ENCODE results near the gene DOCK2. TPM values are rescaled to one million over a fixed set of nuclear protein-coding genes. Genes with fewer than 3 reads are reported as not detected.
"Not testable (repeated sequence)": the region's sequence is repeated elsewhere in the genome, so short reads cannot be mapped to it uniquely, and the experiment has no call there.

The DOCK2 gene
- total RNA-seq, 1 experiment from 2014 or later: 0.26 TPM

GRCh38 chr5:169946743-169947295 is 309.7 kb downstream of the DOCK2 start:
- H3K79me2 ChIP-seq (ENCODE audit: low read length): no peaks in the 10 kb centered on the region
- H3K9ac ChIP-seq (ENCODE audit: low read length): no peak overlapping the region
- peaks cover 20% of the 10 kb centered on the region for H3K4me1 ChIP-seq (ENCODE audit: insufficient read depth, low read length)
- no peaks in the 10 kb centered on the region for H3K9me2 ChIP-seq (replicated peaks; ENCODE audit: low read length)
- no peaks in the 10 kb centered on the region for H3K27me3 ChIP-seq (ENCODE audit: low read length)
- TF ChIP-seq CTCF (conservative IDR thresholded peaks at IDR 0.05; ENCODE audit: low read depth, low read length) (no peak), EZH2 (IDR thresholded peaks at IDR 0.05; ENCODE audit: low read length, unreplicated experiment) (no peak), EZH2phosphoT487 (IDR thresholded peaks at IDR 0.05; ENCODE audit: borderline replicate concordance, low read length) (no peak)
- CTCF ChIA-PET: no interaction called here
- intact Hi-C loops (cut with micrococcal nuclease): loop anchor here (1.0 to 2.0 kb wide), 2 partner anchors 24 to 31 kb away; no protein-coding TSS in a partner anchor
- no peak overlapping the region for H3K4me2 ChIP-seq (ENCODE audit: low read length)
- ATAC-seq (no peak), DNase-seq (no peak)
- no peaks in the 10 kb centered on the region for H3K36me3 ChIP-seq (ENCODE audit: low read depth, low read length)
- H3F3A ChIP-seq (ENCODE audit: low read length, unreplicated experiment): no peaks in the 10 kb centered on the region
- BruUV-seq (replicated peaks): no TSS peak
- H4K20me1 ChIP-seq (ENCODE audit: low read length): no peaks in the 10 kb centered on the region
- no peak overlapping the region for H2AFZ ChIP-seq (ENCODE audit: low read length)
- no peak overlapping the region for H3K27ac ChIP-seq (ENCODE audit: low read length)
- POLR2A ChIA-PET (ENCODE audit: unreplicated experiment): no interaction called here
- H3K9me3 ChIP-seq (ENCODE audit: low read length): no peaks in the 10 kb centered on the region
- no peak overlapping the region for H3K4me3 ChIP-seq (ENCODE audit: low read length)

DNA sequence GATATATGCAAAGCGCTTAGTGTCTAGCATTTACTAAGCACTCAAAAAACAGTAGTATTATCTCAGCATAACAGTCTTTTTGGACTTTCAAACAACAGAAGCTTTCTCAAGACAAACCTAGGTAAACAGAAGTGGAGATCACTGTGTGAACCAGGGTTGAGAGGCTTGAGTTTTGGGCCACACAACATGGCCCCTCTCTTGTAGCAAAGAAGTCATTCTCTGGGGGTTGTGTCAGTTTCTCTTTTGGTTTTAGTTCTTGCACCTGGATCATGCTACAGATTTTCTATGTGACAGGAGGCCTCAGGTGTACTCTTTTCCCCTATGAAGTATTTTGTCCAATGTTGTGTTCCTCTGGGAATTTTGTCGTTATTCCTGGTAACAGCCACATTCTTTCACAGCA is 313.3 kb downstream of the DOCK2 start:
- no peak for TF ChIP-seq EZH2phosphoT487 (IDR thresholded peaks at IDR 0.05; ENCODE audit: borderline replicate concordance, low read length)
- no peak for TF ChIP-seq CTCF (conservative IDR thresholded peaks at IDR 0.05; ENCODE audit: low read depth, low read length)
- no peak for TF ChIP-seq EZH2 (IDR thresholded peaks at IDR 0.05; ENCODE audit: low read length, unreplicated experiment)
- POLR2A ChIA-PET (ENCODE audit: unreplicated experiment): no interaction called here
- H3K4me2 ChIP-seq (ENCODE audit: low read length): no peak overlapping the region
- no peaks in the 10 kb centered on the region for H3K9me2 ChIP-seq (replicated peaks; ENCODE audit: low read length)
- no peaks in the 10 kb centered on the region for H3K27me3 ChIP-seq (ENCODE audit: low read length)
- H2AFZ ChIP-seq (ENCODE audit: low read length): no peak overlapping the region
- intact Hi-C loops (cut with micrococcal nuclease): no loop called here
- no peak overlapping the region for H3K4me3 ChIP-seq (ENCODE audit: low read length)
- ATAC-seq (no peak), DNase-seq (no peak)
- H3K9ac ChIP-seq (ENCODE audit: low read length): no peak overlapping the region
- H3K36me3 ChIP-seq (ENCODE audit: low read depth, low read length): no peaks in the 10 kb centered on the region
- no peaks in the 10 kb centered on the region for H3K79me2 ChIP-seq (ENCODE audit: low read length)
- H3F3A ChIP-seq (ENCODE audit: low read length, unreplicated experiment): no peaks in the 10 kb centered on the region
- H3K4me1 ChIP-seq (ENCODE audit: insufficient read depth, low read length): peaks cover 14% of the 10 kb centered on the region
- no peaks in the 10 kb centered on the region for H4K20me1 ChIP-seq (ENCODE audit: low read length)
- BruUV-seq (replicated peaks): no TSS peak
- H3K27ac ChIP-seq (ENCODE audit: low read length): no peak overlapping the region
- CTCF ChIA-PET: no interaction called here
- no peaks in the 10 kb centered on the region for H3K9me3 ChIP-seq (ENCODE audit: low read length)

DNA sequence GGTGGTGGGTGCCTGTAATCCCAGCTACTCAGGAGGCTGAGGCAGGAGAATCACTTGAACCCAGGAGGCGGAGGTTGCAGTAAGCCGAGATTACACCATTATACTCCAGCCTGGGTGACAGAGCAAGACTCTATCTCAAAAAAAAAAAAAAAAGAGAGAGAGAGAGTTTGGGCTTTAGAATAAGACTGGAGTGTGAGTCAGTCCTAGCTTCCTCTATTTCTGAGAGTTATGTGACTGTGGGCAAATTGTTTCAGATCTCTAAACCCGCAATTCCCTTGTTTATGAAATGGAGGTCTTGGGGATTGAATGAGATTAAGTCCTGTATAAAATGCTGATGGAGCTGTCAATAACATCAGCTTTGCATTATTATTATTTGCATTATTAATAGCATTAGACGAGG is 316.1 kb downstream of the DOCK2 start:
- H3K9me3 ChIP-seq (ENCODE audit: low read length); H3K4me3 ChIP-seq (ENCODE audit: low read length); DNase-seq; H3F3A ChIP-seq (ENCODE audit: low read length, unreplicated experiment); H4K20me1 ChIP-seq (ENCODE audit: low read length); POLR2A ChIA-PET (ENCODE audit: unreplicated experiment); H3K79me2 ChIP-seq (ENCODE audit: low read length); H3K9ac ChIP-seq (ENCODE audit: low read length); intact Hi-C loops (cut with micrococcal nuclease); H3K36me3 ChIP-seq (ENCODE audit: low read depth, low read length); H3K4me1 ChIP-seq (ENCODE audit: insufficient read depth, low read length); H2AFZ ChIP-seq (ENCODE audit: low read length); CTCF ChIA-PET; ATAC-seq; H3K9me2 ChIP-seq (replicated peaks; ENCODE audit: low read length); H3K27me3 ChIP-seq (ENCODE audit: low read length); BruUV-seq (replicated peaks); H3K4me2 ChIP-seq (ENCODE audit: low read length); H3K27ac ChIP-seq (ENCODE audit: low read length): not testable (repeated sequence)

Data from PC-3 (cell line).